Measurements from ENCODE around the gene COMMD6. TPM values are rescaled to one million over a fixed set of nuclear protein-coding genes. Genes with fewer than 3 reads are reported as not detected.

The COMMD6 gene
- total and polyA plus RNA-seq, 9 of the 15 experiments (the other 6 are each of a cell fraction or from before 2014, with no cell fraction given): 32.6 to 116 (median 65.0) TPM

DNA sequence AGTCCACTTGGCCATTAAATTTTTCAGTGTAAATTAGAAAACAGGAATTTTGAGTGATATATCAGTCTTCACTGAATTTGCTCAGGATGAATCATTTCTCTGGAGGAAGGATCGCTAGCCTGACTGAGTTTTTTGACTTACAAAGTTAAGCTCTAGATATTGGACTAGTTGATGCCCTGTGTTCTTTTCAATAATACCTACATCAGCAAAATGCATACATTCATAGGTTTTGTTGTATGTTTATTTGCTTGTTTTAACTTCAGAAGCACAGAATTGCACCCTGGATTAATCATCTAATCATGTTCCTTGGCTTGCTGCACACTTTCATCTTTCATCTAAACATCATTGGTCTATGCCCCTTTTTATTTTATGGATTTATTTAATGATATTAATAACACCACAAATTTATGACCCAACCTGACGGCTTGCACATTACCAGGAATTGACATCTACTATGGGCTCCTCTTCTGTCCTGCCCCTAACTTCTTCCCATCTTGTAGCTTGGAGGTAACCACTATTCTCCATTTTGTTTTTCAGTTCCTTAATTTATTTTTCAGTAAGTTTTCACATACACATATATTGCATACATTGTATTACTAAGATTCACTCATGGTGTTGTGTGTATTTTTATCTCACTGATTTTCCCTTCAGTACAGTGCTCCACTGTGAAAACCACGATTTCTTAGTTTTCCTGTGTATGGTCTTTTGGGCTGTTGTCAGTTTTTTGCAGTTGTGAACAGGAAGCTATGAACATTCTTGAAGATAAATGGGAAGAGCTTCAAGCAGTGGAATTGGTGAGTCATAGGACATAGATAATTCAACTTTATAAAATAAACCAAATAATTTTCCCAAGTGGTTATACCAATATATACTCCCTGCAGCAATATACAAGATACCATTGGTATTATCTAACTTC is 23.3 kb downstream of the COMMD6 start:
- H3K27ac ChIP-seq (ENCODE audit: extremely low read depth, low read depth, low read length): no peak overlapping the region
- DNase-seq (ENCODE audit: extremely low read depth in 1 of 4, low spot score in 3 of 4): no peak
- H3K4me1 ChIP-seq (replicated peaks in 1 of 2; ENCODE audit: control insufficient read depth in 2 of 2, insufficient read depth in 2 of 2, low read length in 2 of 2): no peaks in the 10 kb centered on the region
- H3K4me2 ChIP-seq (ENCODE audit: insufficient read depth, low read length): no peak overlapping the region
- peak; percentile 33 for TF ChIP-seq FOSL1 (tag; conservative IDR thresholded peaks at IDR 0.05)
- peak; percentile 16; the same call in 1 of the 2 replicates for TF ChIP-seq MAFF (IDR thresholded peaks at IDR 0.05; ENCODE audit: low read length)
- TF ChIP-seq MAFK (IDR thresholded peaks at IDR 0.05; ENCODE audit: low read length): peak; percentile 17; the same call in 1 of the 2 replicates
- TF ChIP-seq TFAP4 (CRISPR knock-in tag; IDR thresholded peaks at IDR 0.05; ENCODE audit: borderline replicate concordance): no peak
- TF ChIP-seq ZNF316 (IDR thresholded peaks at IDR 0.05): peak; percentile 46; the same call in 1 of the 2 replicates
- TF ChIP-seq JUND (IDR thresholded peaks at IDR 0.05; ENCODE audit: borderline replicate concordance, low read depth, low read length): no peak
- 0 out of 3 replicates have a peak, but pooled peaks have one; percentile 50 for TF ChIP-seq JUND (tag; IDR thresholded peaks at IDR 0.05; ENCODE audit: borderline replicate concordance, low read depth, low read length)
- TF ChIP-seq C11orf30 (IDR thresholded peaks at IDR 0.05; ENCODE audit: low read depth): peak; percentile 24; the same call in 1 of the 2 replicates
- no peak for TF ChIP-seq TOE1 (IDR thresholded peaks at IDR 0.05; ENCODE audit: borderline replicate concordance)
- no peak for TF ChIP-seq TOE1 (CRISPR knock-in tag; IDR thresholded peaks at IDR 0.05; ENCODE audit: borderline replicate concordance, low read depth)
- H3K9me1 ChIP-seq (ENCODE audit: control insufficient read depth, insufficient read depth, low read length): no peaks in the 10 kb centered on the region
- 26% methylated on average over 3 of the region's 3 CpGs for WGBS (ENCODE audit: insufficient coverage, low coverage, missing lambda C conversion rate)
- ChIA-PET CTCF (ENCODE audit: low intra/inter-chr PET ratio) (no interaction called here), POLR2A (interaction anchor here (0.6 kb wide), 1 partner anchor 1481 kb away, joined by 5 read pairs; no protein-coding TSS in a partner anchor)
- no peak for ATAC-seq
- no peak for FAIRE-seq
- H2AFZ ChIP-seq (ENCODE audit: low read depth, low read length): no peak overlapping the region
- no TSS peak for BruUV-seq (replicated peaks)
- H3K79me2 ChIP-seq (ENCODE audit: control insufficient read depth, insufficient read depth, low read length): no peaks in the 10 kb centered on the region
- no peak overlapping the region for H3K9ac ChIP-seq (ENCODE audit: insufficient read depth in 1 of 2, low read depth in 2 of 2, low read length in 2 of 2)
- no peaks in the 10 kb centered on the region for H3K36me3 ChIP-seq (ENCODE audit: control insufficient read depth, insufficient read depth, low read length)
- intact Hi-C loops (cut with micrococcal nuclease): no loop called here
- H4K20me1 ChIP-seq (replicated peaks; ENCODE audit: control insufficient read depth, insufficient read depth, low read length): no peaks in the 10 kb centered on the region
- in situ Hi-C loops (cut with MboI): no loop called here
- no peak overlapping the region for H3K4me3 ChIP-seq
- no peaks in the 10 kb centered on the region for H3K9me3 ChIP-seq (replicated peaks; ENCODE audit: control insufficient read depth, insufficient read depth, low read depth, low read length)
- no peaks in the 10 kb centered on the region for H3K27me3 ChIP-seq (ENCODE audit: control insufficient read depth in 2 of 2, insufficient read depth in 2 of 2, low read length in 2 of 2)

Measured in K562 (cell line).